CD1c-positive myeloid dendritic cell (primary cell): ENCODE measurements around the gene SENP2.
A peak's percentile ranks its signal among the peaks of the same experiment; 100 is the strongest.
"Not testable (repeated sequence)": the region's sequence is repeated elsewhere in the genome, so short reads cannot be mapped to it uniquely, and the experiment has no call there.

ENCODE experiments used
- DNase-seq: peaks from one replicate; pipeline ENCODE4 v3.0.0-alpha.2; 2016; ENCODE audit errors: extremely low spot score

Gene SENP2

GRCh38 chr3:185586686-185587039 lies 568 bp downstream of the SENP2 start:
- no peak for DNase-seq

DNA sequence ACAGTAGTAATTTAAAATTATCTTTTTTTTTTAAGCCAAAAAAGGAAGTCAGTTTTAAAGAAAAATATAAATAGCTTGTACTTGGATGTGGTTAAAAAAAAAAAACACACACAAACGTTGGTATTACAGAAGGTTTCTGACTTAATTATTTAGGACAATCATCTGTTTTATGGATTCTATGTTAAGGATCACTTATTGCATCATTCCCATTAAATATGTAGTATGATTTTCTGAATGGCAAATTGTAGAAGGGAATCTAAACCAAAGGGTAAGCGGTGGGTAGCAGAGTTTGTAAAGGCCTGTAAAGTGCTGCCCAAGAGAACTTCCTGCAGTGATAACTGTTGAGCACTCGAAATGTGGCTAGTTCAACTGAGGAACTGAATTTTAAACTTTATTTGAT lies 8.0 kb downstream of the SENP2 start:
- no peak for DNase-seq

GRCh38 chr3:185595526-185595925 lies 9.4 kb downstream of the SENP2 start:
- peak; percentile 38 for DNase-seq

DNA sequence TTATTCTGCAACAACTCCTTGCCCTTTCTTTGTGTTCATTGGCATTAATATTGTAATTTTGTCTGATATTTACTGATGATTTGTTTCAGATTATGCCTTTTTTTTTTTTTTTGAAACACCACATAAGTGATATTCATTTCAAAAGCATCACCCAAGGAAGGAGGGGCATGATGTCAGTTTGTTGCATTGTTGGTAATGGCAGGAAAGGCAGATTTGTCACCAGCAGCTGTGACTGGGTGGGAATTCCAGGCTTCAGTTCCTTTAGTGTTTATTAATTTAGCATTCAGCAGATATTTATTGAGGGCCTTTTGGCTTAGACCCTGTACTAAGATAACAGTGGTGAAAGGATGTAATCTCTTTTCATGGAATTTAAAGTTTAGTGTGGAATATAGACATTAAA lies 19.5 kb downstream of the SENP2 start:
- no peak for DNase-seq

GRCh38 chr3:185606196-185606595 lies 20.1 kb downstream of the SENP2 start:
- no peak for DNase-seq

- no peak for DNase-seq
Measured at GRCh38 chr3:185613016-185613415, 26.9 kb downstream of the SENP2 start.

DNA sequence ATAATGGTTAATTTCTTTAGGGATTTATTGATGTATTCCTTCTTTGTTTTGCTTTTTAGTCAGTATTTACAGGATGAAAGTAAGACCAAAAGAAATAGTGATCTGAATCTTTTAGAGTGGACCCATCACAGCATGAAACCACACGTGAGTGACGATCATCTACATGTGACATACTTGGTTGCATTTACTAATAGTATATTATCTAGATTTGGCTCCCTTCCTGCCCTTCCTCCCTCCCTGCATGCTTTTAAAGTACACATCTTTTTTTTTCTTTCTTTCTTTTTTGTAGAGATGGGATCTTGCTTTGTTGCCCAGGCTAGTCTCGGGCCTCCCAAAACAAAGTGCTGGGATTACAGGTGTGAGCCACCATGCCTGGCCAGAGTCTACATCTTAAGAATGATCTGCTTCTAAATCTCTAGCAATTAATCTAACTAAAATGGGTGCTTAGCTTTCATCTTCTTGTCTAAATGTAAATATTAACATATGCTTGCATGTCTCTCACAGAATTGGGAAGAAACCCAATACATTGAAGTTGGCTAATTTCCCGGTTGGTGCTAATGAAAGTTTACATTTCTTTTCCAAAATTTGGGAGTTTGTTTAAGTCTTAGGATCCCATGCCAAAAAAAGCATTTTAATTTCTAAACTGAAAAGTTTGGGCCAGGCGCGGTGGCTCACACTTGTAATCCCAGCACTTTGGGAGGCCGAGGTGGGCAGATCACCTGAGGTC lies 38.0 kb downstream of the SENP2 start:
- no peak for DNase-seq

DNA sequence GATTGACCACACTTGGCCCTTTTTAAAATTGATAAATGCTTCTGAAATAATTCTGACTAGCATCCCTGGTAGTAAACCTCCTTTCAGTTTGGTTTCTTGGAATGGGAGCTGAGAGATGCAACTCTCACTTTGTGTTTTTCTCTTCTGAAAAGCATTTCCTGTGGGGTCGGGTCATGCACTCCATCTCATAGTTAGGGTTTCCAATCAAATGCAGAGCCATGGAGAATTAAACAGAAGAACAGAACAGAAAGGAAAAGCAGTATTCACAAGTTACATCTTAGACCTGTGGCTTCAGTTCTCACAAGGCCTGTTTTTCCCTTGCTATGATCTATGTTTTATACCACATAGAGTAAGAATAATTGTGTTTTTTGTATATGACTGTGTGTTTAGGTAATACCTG lies 39.7 kb downstream of the SENP2 start:
- no peak for DNase-seq

DNA sequence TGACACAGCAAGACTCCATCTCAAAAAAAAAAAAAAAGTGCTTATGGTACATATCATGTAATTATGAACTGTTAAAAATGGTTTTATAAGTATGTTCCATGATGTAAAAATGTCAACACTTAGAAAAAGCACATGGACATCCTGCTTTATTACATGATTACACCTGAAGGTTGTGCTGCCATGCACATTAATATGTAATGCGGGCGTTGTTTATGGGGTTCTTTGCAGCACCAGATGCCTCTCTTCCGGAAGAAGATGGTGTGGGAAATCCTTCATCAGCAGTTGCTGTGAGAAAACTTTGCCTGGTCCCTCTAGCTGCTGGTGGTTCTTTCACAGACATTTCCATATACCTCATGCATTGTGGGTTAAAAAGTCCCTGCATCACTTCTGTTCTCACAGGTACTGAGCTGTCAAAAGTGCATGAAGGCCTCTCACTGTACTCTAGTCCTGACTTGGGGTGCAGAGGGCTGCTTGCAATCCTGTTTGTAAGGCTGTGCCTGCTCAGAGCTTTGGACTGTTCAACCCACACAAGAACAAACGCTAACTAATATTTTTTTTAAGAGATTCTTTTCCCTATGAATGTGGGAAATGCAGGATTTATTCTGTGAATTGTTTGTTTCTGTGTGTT lies 43.6 kb downstream of the SENP2 start:
- no peak for DNase-seq

- DNase-seq: peak; percentile 4
Measured at GRCh38 chr3:185630182-185630622, 44.1 kb downstream of the SENP2 start.

- DNase-seq: no peak
Measured at GRCh38 chr3:185631108-185631507, 45.0 kb downstream of the SENP2 start.

- DNase-seq: no peak
Measured at GRCh38 chr3:185631508-185632206, 45.6 kb downstream of the SENP2 start.

DNA sequence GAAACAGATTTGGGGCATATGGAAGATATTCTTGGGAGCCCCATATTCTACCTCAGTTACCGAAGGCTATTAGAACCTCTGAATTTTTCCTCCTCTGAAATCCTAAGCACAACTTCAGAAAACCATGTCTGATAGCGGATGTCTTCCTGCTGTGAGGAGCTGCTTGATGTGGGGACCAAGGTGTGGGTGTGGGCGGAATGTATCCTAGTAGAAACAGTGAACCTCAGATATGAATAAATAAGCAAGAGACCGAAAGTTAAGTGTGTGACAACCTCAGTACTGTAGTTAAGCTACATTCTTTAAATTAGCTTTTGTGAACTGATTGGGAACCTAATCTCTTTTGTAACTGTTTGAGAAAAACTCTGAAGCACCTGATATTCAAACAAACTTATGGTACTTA lies 46.9 kb downstream of the SENP2 start:
- DNase-seq: no peak

DNA sequence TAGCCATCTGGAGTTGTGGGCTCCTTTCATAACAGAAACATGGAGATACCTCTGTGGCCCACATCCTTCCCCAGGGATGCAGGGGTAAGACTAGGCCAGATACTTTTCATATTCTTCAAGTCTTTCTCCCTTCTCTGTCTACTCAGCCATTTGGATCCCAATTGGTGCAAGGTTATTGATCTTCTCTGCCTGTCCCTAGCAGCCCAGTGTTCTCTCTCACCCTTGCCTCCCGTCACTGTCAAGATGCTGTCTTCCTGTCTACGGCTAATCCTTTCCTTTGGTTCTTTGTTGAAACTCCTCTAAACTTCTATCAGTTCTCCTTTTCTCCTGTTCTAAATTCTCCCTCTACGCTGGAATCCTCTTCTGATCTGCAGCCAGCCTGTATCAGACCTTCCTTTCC lies 51.3 kb downstream of the SENP2 start:
- DNase-seq: no peak

- not testable (repeated sequence) for DNase-seq
Measured at GRCh38 chr3:185638651-185639050, 52.6 kb downstream of the SENP2 start.

- no peak for DNase-seq
Measured at GRCh38 chr3:185639632-185640206, 53.6 kb downstream of the SENP2 start.

DNA sequence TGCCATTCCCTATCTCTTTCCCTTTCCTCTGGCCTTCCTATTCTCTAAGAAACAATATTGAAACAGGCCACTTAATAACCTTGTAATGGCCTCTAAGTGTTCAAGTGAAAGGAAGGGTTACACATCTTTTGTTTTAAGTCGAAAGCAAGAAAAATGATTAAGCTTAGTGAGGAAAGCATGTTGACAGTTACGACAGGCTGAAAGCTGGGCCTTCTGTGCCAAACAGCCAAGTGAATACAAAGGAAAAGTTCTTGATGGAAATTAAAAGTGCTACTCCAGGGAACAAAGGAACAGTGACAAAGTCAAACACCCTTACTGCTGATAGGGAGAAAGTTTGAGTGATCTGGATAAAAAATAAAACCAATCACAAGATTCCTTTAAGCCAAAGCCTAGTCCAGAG lies 54.2 kb downstream of the SENP2 start:
- DNase-seq: no peak

DNA sequence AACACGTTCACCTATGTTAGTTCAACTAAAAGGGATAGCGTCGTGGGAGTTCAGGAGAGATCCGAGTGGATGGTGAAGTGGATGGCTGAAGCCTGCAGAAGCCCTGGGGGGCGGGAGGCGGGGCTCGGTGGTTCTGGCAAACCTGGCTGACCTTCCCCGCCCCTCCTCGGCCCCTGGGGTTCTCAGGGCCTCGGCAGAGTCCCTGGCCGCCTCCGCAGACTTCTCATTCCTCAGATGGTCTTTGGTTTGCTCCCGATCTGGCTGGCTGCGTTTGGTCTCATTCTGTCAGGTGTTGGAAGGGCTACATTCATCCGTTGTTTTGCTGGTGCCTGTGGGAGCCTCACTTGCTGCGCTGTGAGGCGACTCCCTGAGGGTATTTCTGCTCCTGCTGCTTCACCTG lies 59.1 kb downstream of the SENP2 start:
- not testable (repeated sequence) for DNase-seq

- DNase-seq: no peak
Measured at GRCh38 chr3:185645596-185646381, 59.7 kb downstream of the SENP2 start.

DNA sequence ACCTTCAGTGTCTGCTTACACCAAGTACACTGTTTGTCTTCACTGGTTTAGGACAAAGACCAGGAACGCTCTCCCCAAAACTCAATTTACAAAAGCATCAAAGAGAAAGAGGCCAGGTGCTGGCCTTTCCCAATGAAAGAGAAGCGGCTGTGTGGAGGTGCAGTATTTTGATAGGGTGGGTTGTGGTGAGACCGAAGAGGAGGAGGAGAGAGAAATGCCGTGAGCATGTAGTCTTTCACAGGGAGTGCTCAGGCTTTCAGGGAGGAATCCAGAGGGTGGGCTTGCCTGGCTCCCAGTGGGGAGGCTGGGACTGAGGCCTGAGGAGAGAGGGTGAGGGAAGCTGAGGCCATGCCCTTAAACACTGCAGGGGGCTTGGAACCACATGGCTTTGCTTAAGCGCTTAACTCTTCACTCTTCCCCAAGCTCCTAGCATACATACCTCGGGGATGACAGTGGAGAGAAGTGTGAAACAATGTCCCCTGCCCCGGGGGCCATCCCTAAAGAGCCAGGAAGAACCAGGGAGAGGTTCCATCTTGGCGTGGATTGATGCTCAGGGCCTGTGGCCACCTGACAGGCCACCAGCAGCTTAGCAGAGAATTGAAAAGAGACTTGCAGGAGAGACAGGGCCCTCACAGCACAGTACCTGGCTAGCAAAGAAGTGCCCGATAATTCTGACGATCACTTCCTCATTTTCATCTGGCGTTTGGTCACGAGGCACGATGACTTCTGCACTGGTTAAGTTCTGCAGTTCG lies 60.5 kb downstream of the SENP2 start:
- no peak for DNase-seq
